Caco-2 (cell line): ENCODE data around the gene EXTL1. TPM values are rescaled to one million over a fixed set of nuclear protein-coding genes. Genes with fewer than 3 reads are reported as not detected.

ENCODE experiments used
- BruUV-seq: library from RNA; stranded (reverse); fragments of 400-500 nt; replicated peaks from 2 replicates; lab custom pipeline; 2021; lab: Mats Ljungman, UMichigan
- CTCF ChIA-PET: fragments of 300-600 bp; sonication (Branson Sonifier 250); formaldehyde crosslinking; loops from one replicate; lab custom pipeline; 2022; ENCODE audit warnings: antibody characterized with exemption; lab: Charles Lee
- POLR2A ChIA-PET: fragments of 300-600 bp; sonication (Branson Sonifier 250); formaldehyde crosslinking; loops from one replicate; lab custom pipeline; 2022; ENCODE audit warnings: antibody characterized with exemption; lab: Charles Lee
- DNase-seq, 2 experiments: peaks; one replicate each; pipeline versions ENCODE4 v3.0.0 to v3.0.0-alpha.2; 2020 to 2022
- H3K27me3 ChIP-seq: replicated peaks from 2 replicates; pipeline ENCODE4 v1.6.0; 2011; ENCODE audit warnings: low read length; ENCODE audit not compliant: control insufficient read depth, insufficient read depth
- H3K36me3 ChIP-seq: 2 replicates; pipeline ENCODE4 v1.5.1; 2011; ENCODE audit warnings: low read length; ENCODE audit not compliant: control insufficient read depth, insufficient read depth
- H3K4me1 ChIP-seq: fragments of 250-450 bp; sonication (Bioruptor Pico); 2 replicates; pipeline ENCODE4 v1.5.1; 2020; ENCODE audit warnings: mild to moderate bottlenecking
- H3K4me3 ChIP-seq: 2 replicates; pipeline ENCODE4 v1.5.1; 2011; ENCODE audit warnings: low read depth, mild to moderate bottlenecking, control low read depth, low read length
- H3K9me3 ChIP-seq: fragments of 250-450 bp; sonication (Bioruptor Pico); 2 replicates; pipeline ENCODE4 v1.5.1; 2020; ENCODE audit warnings: mild to moderate bottlenecking, moderate library complexity
- H3K27ac Mint-ChIP-seq: one replicate; pipeline ENCODE4 v1.8.0; 2022; ENCODE audit warnings: mixed read lengths; ENCODE audit not compliant: unreplicated experiment
- H3K27me3 Mint-ChIP-seq: one replicate; pipeline ENCODE4 v1.8.0; 2022; ENCODE audit warnings: mixed read lengths; ENCODE audit not compliant: insufficient read depth, unreplicated experiment
- H3K36me3 Mint-ChIP-seq: one replicate; pipeline ENCODE4 v1.8.0; 2022; ENCODE audit warnings: mild to moderate bottlenecking, mixed read lengths; ENCODE audit not compliant: insufficient read depth, unreplicated experiment
- H3K4me1 Mint-ChIP-seq: one replicate; pipeline ENCODE4 v1.8.0; 2022; ENCODE audit warnings: low read depth, mixed read lengths; ENCODE audit not compliant: unreplicated experiment
- H3K4me3 Mint-ChIP-seq: one replicate; pipeline ENCODE4 v1.8.0; 2022; ENCODE audit warnings: mild to moderate bottlenecking, moderate library complexity, mixed read lengths; ENCODE audit not compliant: unreplicated experiment
- H3K9me3 Mint-ChIP-seq: one replicate; pipeline ENCODE4 v1.8.0; 2022; ENCODE audit warnings: mixed read lengths; ENCODE audit not compliant: unreplicated experiment
- CTCF ChIP-seq, 2 experiments: fragments of 200-600 bp in 1 of 2; IDR thresholded peaks; 1 replicate in 1 of 2; 2 replicates in 1 of 2; pipeline versions ENCODE4 v1.5.1 to v1.8.0; 2011 to 2022; ENCODE audit warnings: antibody characterized with exemption in 1 of 2, control low read depth in 1 of 2, inconsistent platforms in 1 of 2, low read depth in 1 of 2, low read length in 1 of 2, mild to moderate bottlenecking in 1 of 2, moderate library complexity in 1 of 2; ENCODE audit not compliant: insufficient read depth in 1 of 2, severe bottlenecking in 1 of 2, unreplicated experiment in 1 of 2
- intact Hi-C: fragments of 100-400 bp; cut with micrococcal nuclease; formaldehyde crosslinking; loops from one replicate; pipeline ENCODE4 v1.10.0; 2022; ENCODE audit not compliant: unreplicated experiment
- total RNA-seq: library from RNA; stranded (reverse); gene quantifications from 2 replicates; pipeline ENCODE4 v1.2.3, GENCODE V29; 2022

Gene EXTL1
- total RNA-seq, 1 experiment from 2014 or later = 0.34 TPM

GRCh38 chr1:25999041-25999800 is 22.4 kb upstream of the EXTL1 start:
- H3K9me3 ChIP-seq = no peaks in the 10 kb centered on the region
- intact Hi-C loops = loop anchor here (5.0 to 10.0 kb wide), 2 partner anchors 54 to 177 kb away; no protein-coding TSS in a partner anchor
- peaks cover 16% of the 10 kb centered on the region for H3K36me3 Mint-ChIP-seq
- H3K9me3 Mint-ChIP-seq = no peaks in the 10 kb centered on the region
- H3K4me3 ChIP-seq = no peak overlapping the region
- no peak for DNase-seq
- ChIA-PET CTCF (interaction anchor here (4.4 kb wide), 1 partner anchor 103 kb away, joined by 69 read pairs; no protein-coding TSS in a partner anchor), POLR2A (no interaction called here)
- no peaks in the 10 kb centered on the region for H3K27me3 ChIP-seq
- H3K4me1 Mint-ChIP-seq = peaks cover 10% of the 10 kb centered on the region
- BruUV-seq = no TSS peak
- no peak overlapping the region for H3K4me3 Mint-ChIP-seq
- no peaks in the 10 kb centered on the region for H3K27me3 Mint-ChIP-seq
- TF ChIP-seq CTCF (IDR thresholded peaks at IDR 0.05; ENCODE audit: insufficient read depth in 1 of 2, low read depth in 1 of 2, low read length in 1 of 2, severe bottlenecking in 1 of 2, unreplicated experiment in 1 of 2) = no peak
- H3K4me1 ChIP-seq = peaks cover 17% of the 10 kb centered on the region
- H3K27ac Mint-ChIP-seq = no peak overlapping the region
- H3K36me3 ChIP-seq = no peaks in the 10 kb centered on the region

- BruUV-seq = no TSS peak
- no peaks in the 10 kb centered on the region for H3K4me1 Mint-ChIP-seq
- H3K36me3 ChIP-seq = no peaks in the 10 kb centered on the region
- H3K36me3 Mint-ChIP-seq = peaks cover 1% of the 10 kb centered on the region
- 0 out of 2 replicates have a peak, but pooled peaks cover 4% of the 10 kb centered on the region for H3K4me1 ChIP-seq
- H3K27me3 ChIP-seq = no peaks in the 10 kb centered on the region
- H3K9me3 ChIP-seq = no peaks in the 10 kb centered on the region
- no peak overlapping the region for H3K27ac Mint-ChIP-seq
- no peak for TF ChIP-seq CTCF (IDR thresholded peaks at IDR 0.05; ENCODE audit: insufficient read depth in 1 of 2, low read depth in 1 of 2, low read length in 1 of 2, severe bottlenecking in 1 of 2, unreplicated experiment in 1 of 2)
- intact Hi-C loops = no loop called here
- no peaks in the 10 kb centered on the region for H3K27me3 Mint-ChIP-seq
- H3K4me3 ChIP-seq = no peak overlapping the region
- H3K9me3 Mint-ChIP-seq = no peaks in the 10 kb centered on the region
- DNase-seq = no peak
- H3K4me3 Mint-ChIP-seq = no peak overlapping the region
- ChIA-PET POLR2A (no interaction called here), CTCF (interaction anchor here (0.5 to 1.0 kb wide), 2 partner anchors 33 to 396 kb away, joined by 5 read pairs; no protein-coding TSS in a partner anchor)
Observed at GRCh38 chr1:26003262-26003661, 18.3 kb upstream of the EXTL1 start.

- Histone ChIP-seq H3K4me3 (no peak overlapping the region), H3K9me3 (no peaks in the 10 kb centered on the region), H3K36me3 (no peaks in the 10 kb centered on the region), H3K27me3 (no peaks in the 10 kb centered on the region), H3K4me1 (0 out of 2 replicates have a peak, but pooled peaks cover under 1% of the 10 kb centered on the region)
- Mint-ChIP-seq H3K9me3 (no peaks in the 10 kb centered on the region), H3K27ac (no peak overlapping the region), H3K4me3 (no peak overlapping the region), H3K4me1 (no peaks in the 10 kb centered on the region), H3K36me3 (no peaks in the 10 kb centered on the region), H3K27me3 (no peaks in the 10 kb centered on the region)
- no peak for DNase-seq
- intact Hi-C loops = no loop called here
- ChIA-PET CTCF (interaction anchor here (0.5 to 1.6 kb wide), 4 partner anchors 32 to 396 kb away, joined by 4 to 6 read pairs (median 5); no protein-coding TSS in a partner anchor), POLR2A (no interaction called here)
- TF ChIP-seq CTCF (IDR thresholded peaks at IDR 0.05; ENCODE audit: insufficient read depth in 1 of 2, low read depth in 1 of 2, low read length in 1 of 2, severe bottlenecking in 1 of 2, unreplicated experiment in 1 of 2) = no peak
- no TSS peak for BruUV-seq
Observed at GRCh38 chr1:26003756-26004155, 17.8 kb upstream of the EXTL1 start.
